COLO668 (cell line): Measurements from ENCODE around the gene CHI3L2.

Source experiments
- DNase-seq: peaks from one replicate; lab custom pipeline; 2025; ENCODE audit not compliant: unreplicated experiment; lab: John Stamatoyannopoulos, UW

Gene CHI3L2

DNA sequence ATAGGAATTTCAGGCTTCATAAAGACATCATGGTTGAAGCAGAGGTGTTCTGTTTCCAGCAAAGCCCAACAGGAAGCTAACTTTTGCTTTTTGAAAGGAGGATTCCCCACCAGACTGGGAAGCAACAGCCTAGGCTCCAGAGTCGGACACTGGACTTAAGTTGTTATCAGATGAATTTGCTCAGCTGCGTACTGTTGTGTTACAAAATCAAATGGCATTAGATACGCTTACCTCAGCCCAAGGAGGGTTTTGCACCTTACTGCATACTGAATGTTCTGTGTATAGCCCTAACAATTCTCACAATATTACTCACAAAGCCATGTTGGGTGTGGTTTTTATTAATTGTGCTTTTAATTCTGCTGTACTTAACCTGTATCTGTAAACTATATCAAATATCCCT, 62.6 kb downstream of the CHI3L2 start:
- DNase-seq, result no peak

GRCh38 chr1:111290630-111291029, 63.1 kb downstream of the CHI3L2 start, which contains the start of gene CHIA:
CHIA (plus strand) TSS chr1:111290851; CDS start chr1:111310468, 19,617 bp downstream.
- DNase-seq, result peak; percentile 52
